HG03045 (cell line): ENCODE results near the gene PRM1.

Experiments
- ATAC-seq: cut with Tn5 transposase; IDR thresholded peaks from one replicate; pipeline ENCODE4 v1.9.1; 2021; ENCODE audit warnings: mild to moderate bottlenecking, moderate library complexity; ENCODE audit not compliant: unreplicated experiment

The PRM1 gene

GRCh38 chr16:11280616-11281522, at the start of gene PRM1:
PRM1 (minus strand) TSS chr16:11281330; CDS start chr16:11281238, 92 bp downstream.
- ATAC-seq = no peak

GRCh38 chr16:11330526-11331237, 49.6 kb upstream of the PRM1 start:
- no peak for ATAC-seq

GRCh38 chr16:11329891-11330290, 48.8 kb upstream of the PRM1 start:
- no peak for ATAC-seq

- no peak for ATAC-seq
Measured at GRCh38 chr16:11329071-11329491, 48.0 kb upstream of the PRM1 start.

- peak; percentile 66 for ATAC-seq
Measured at GRCh38 chr16:11328172-11329070, 47.3 kb upstream of the PRM1 start.

- ATAC-seq = peak; percentile 45
Measured at GRCh38 chr16:11327277-11328171, 46.4 kb upstream of the PRM1 start.

- ATAC-seq = no peak
Measured at GRCh38 chr16:11326737-11327276, 45.7 kb upstream of the PRM1 start.

GRCh38 chr16:11326084-11326736, 45.1 kb upstream of the PRM1 start:
- ATAC-seq = no peak

GRCh38 chr16:11325404-11326083, 44.4 kb upstream of the PRM1 start:
- ATAC-seq = no peak

GRCh38 chr16:11323551-11324336, 42.6 kb upstream of the PRM1 start:
- no peak for ATAC-seq

- no peak for ATAC-seq
Measured at GRCh38 chr16:11322823-11323222, 41.7 kb upstream of the PRM1 start.

- no peak for ATAC-seq
Measured at GRCh38 chr16:11321662-11322061, 40.5 kb upstream of the PRM1 start.

GRCh38 chr16:11320170-11320569, 39.0 kb upstream of the PRM1 start:
- ATAC-seq = no peak

GRCh38 chr16:11319529-11320146, 38.5 kb upstream of the PRM1 start:
- no peak for ATAC-seq

GRCh38 chr16:11318817-11319216, 37.7 kb upstream of the PRM1 start:
- ATAC-seq = no peak

GRCh38 chr16:11316331-11317015, 35.3 kb upstream of the PRM1 start:
- ATAC-seq = no peak

GRCh38 chr16:11315510-11315909, 34.4 kb upstream of the PRM1 start:
- ATAC-seq = no peak
